Stomach (tissue), 4 donors: ENCODE data around the gene CBLB.

Experiments used
- CTCF ChIP-seq, 7 experiments: fragments of 450-650 bp in 4 of 7; fragments of 200-600 bp in 3 of 7; sonication (generic) in 3 of 7; IDR thresholded peaks; one replicate each; pipeline ENCODE4 v1.5.1; 2016 to 2019; ENCODE audit warnings: antibody characterized with exemption in 7 of 7, control low read depth in 2 of 7, mild to moderate bottlenecking in 1 of 7
- EP300 ChIP-seq: sonication (generic); formaldehyde crosslinking; IDR thresholded peaks from one replicate; pipeline ENCODE4 v1.6.1; 2017; ENCODE audit warnings: antibody characterized with exemption
- POLR2A ChIP-seq, 4 donors: fragments of 450-650 bp; IDR thresholded peaks; one replicate each; pipeline ENCODE4 v1.6.1; 2016; ENCODE audit warnings: antibody characterized with exemption in 4 of 4, control low read depth in 2 of 4, mild to moderate bottlenecking in 1 of 4, moderate library complexity in 1 of 4
- POLR2AphosphoS5 ChIP-seq, 3 donors: sonication (generic); formaldehyde crosslinking; IDR thresholded peaks; one replicate each; pipeline ENCODE4 v1.6.1; 2016; ENCODE audit warnings: antibody characterized with exemption in 3 of 3

DNA sequence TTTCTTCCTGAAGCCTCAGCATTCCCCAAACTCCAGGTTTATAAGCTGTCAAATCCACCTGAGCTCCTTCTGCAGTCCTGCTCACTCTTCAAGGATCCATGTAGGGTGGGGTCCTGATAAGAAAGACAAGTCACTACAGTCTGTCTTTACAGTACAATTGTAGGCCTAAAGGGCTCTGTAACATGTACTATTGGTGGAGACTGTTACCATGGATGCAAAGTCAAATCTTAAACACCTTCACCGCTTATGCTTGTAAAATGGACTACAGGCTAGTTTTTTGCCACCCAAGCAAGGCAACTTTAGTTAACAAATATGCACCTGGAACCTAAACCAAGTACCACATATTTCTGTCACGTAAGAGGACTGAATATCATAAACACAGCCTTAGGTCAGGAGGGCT lies 44.7 kb downstream of the CBLB start:
- no peak for TF ChIP-seq POLR2A (IDR thresholded peaks at IDR 0.05)
- TF ChIP-seq CTCF (IDR thresholded peaks at IDR 0.05): no peak
- no peak for TF ChIP-seq EP300
- no peak for TF ChIP-seq POLR2AphosphoS5 (IDR thresholded peaks at IDR 0.05)
